GM19395 (cell line): Measurements from ENCODE around the gene STPG1.

Source experiments
- ATAC-seq: cut with Tn5 transposase; IDR thresholded peaks from one replicate; pipeline ENCODE4 v1.9.1; 2021; ENCODE audit warnings: mild to moderate bottlenecking, moderate library complexity; ENCODE audit not compliant: unreplicated experiment

Gene STPG1

GRCh38 chr1:24373710-24374109 is 39.9 kb downstream of the STPG1 start:
- no peak for ATAC-seq

GRCh38 chr1:24373044-24373443 is 40.5 kb downstream of the STPG1 start:
- ATAC-seq, result no peak

GRCh38 chr1:24369801-24370200 is 43.8 kb downstream of the STPG1 start:
- no peak for ATAC-seq

GRCh38 chr1:24369199-24369598 is 44.4 kb downstream of the STPG1 start:
- ATAC-seq, result no peak

- ATAC-seq, result no peak
These were observed 46.9 kb downstream of the STPG1 start for GRCh38 chr1:24366707-24367106.

GRCh38 chr1:24364975-24365678 is 48.5 kb downstream of the STPG1 start:
- no peak for ATAC-seq

GRCh38 chr1:24364605-24364974 is 49.0 kb downstream of the STPG1 start:
- ATAC-seq, result no peak

GRCh38 chr1:24363994-24364393 is 49.6 kb downstream of the STPG1 start:
- no peak for ATAC-seq

- ATAC-seq, result no peak
These were observed 50.5 kb downstream of the STPG1 start for GRCh38 chr1:24362982-24363614.

- ATAC-seq, result no peak
These were observed 51.2 kb downstream of the STPG1 start for GRCh38 chr1:24362396-24362795.

GRCh38 chr1:24361811-24362210 is 51.8 kb downstream of the STPG1 start:
- no peak for ATAC-seq

GRCh38 chr1:24360681-24361080 is 52.9 kb downstream of the STPG1 start:
- no peak for ATAC-seq

GRCh38 chr1:24357038-24357437 is 56.5 kb downstream of the STPG1 start:
- ATAC-seq, result no peak

GRCh38 chr1:24355466-24355865 is 58.1 kb downstream of the STPG1 start:
- ATAC-seq, result no peak

- ATAC-seq, result no peak
These were observed 60.2 kb downstream of the STPG1 start for GRCh38 chr1:24353292-24353891.

GRCh38 chr1:24351918-24352627 is 61.5 kb downstream of the STPG1 start:
- ATAC-seq, result no peak

GRCh38 chr1:24351247-24351646 is 62.3 kb downstream of the STPG1 start:
- no peak for ATAC-seq

- no peak for ATAC-seq
These were observed 63.7 kb downstream of the STPG1 start for GRCh38 chr1:24349891-24350290.

GRCh38 chr1:24348196-24348595 is 65.4 kb downstream of the STPG1 start:
- ATAC-seq, result no peak

GRCh38 chr1:24347159-24347934 is 66.2 kb downstream of the STPG1 start:
- no peak for ATAC-seq

- ATAC-seq, result no peak
These were observed 68.2 kb downstream of the STPG1 start for GRCh38 chr1:24345334-24345733.
